Measurements from ENCODE around the gene ELAPOR1.
A peak's percentile ranks its signal among the peaks of the same experiment; 100 is the strongest.

ELAPOR1 gene

DNA sequence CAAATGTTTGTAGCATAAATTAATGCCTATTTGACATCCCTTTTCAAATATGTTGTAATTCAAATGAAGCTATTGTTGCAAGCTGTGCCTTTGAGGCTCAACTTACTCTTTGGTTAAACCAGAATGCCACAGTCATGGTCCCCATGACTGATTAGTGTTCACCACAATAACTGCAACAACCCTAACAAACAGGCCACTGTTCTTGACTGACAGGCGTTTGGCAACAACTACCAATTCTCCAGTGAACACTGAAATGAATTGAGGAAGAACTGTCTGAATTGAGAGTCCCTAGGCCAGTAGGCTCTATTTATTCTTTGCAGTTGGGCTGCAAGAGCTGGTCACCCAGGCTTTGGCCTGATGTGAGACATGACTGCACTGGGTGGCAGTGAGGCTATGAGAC, 30.0 kb upstream of the ELAPOR1 start:
- Histone ChIP-seq H3K79me2 (ENCODE audit: low read length) (no peaks in the 10 kb centered on the region), H3F3A (ENCODE audit: insufficient read depth, low read length) (no peaks in the 10 kb centered on the region), H3K36me3 (replicated peaks; ENCODE audit: insufficient read depth, low read length) (no peaks in the 10 kb centered on the region), H3K4me2 (ENCODE audit: low read depth, low read length) (no peak overlapping the region), H3K9ac (ENCODE audit: low read length) (no peak overlapping the region), H2AFZ (ENCODE audit: low read length) (no peak overlapping the region), H4K20me1 (ENCODE audit: insufficient read depth, low read length) (no peaks in the 10 kb centered on the region), H3K27ac (ENCODE audit: low read length) (no peak overlapping the region), H3K9me2 (replicated peaks; ENCODE audit: insufficient read depth, low read length) (no peaks in the 10 kb centered on the region), H3K4me1 (ENCODE audit: low read length) (no peaks in the 10 kb centered on the region), H3K4me3 (ENCODE audit: low read length) (no peak overlapping the region), H3K9me3 (replicated peaks; ENCODE audit: insufficient read depth, low read length) (no peaks in the 10 kb centered on the region), H3K27me3 (replicated peaks; ENCODE audit: insufficient read depth, low read length) (no peaks in the 10 kb centered on the region)
- TF ChIP-seq EZH2phosphoT487 (IDR thresholded peaks at IDR 0.05; ENCODE audit: low read length) (no peak), EZH2 (optimal IDR thresholded peaks at IDR 0.05; ENCODE audit: low read depth, low read length) (no peak)
- TF ChIP-seq, protein P1, sequence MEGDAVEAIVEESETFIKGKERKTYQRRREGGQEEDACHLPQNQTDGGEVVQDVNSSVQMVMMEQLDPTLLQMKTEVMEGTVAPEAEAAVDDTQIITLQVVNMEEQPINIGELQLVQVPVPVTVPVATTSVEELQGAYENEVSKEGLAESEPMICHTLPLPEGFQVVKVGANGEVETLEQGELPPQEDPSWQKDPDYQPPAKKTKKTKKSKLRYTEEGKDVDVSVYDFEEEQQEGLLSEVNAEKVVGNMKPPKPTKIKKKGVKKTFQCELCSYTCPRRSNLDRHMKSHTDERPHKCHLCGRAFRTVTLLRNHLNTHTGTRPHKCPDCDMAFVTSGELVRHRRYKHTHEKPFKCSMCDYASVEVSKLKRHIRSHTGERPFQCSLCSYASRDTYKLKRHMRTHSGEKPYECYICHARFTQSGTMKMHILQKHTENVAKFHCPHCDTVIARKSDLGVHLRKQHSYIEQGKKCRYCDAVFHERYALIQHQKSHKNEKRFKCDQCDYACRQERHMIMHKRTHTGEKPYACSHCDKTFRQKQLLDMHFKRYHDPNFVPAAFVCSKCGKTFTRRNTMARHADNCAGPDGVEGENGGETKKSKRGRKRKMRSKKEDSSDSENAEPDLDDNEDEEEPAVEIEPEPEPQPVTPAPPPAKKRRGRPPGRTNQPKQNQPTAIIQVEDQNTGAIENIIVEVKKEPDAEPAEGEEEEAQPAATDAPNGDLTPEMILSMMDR (IDR thresholded peaks at IDR 0.05; ENCODE audit: low read length) = no peak
- DNase-seq = no peak

DNA sequence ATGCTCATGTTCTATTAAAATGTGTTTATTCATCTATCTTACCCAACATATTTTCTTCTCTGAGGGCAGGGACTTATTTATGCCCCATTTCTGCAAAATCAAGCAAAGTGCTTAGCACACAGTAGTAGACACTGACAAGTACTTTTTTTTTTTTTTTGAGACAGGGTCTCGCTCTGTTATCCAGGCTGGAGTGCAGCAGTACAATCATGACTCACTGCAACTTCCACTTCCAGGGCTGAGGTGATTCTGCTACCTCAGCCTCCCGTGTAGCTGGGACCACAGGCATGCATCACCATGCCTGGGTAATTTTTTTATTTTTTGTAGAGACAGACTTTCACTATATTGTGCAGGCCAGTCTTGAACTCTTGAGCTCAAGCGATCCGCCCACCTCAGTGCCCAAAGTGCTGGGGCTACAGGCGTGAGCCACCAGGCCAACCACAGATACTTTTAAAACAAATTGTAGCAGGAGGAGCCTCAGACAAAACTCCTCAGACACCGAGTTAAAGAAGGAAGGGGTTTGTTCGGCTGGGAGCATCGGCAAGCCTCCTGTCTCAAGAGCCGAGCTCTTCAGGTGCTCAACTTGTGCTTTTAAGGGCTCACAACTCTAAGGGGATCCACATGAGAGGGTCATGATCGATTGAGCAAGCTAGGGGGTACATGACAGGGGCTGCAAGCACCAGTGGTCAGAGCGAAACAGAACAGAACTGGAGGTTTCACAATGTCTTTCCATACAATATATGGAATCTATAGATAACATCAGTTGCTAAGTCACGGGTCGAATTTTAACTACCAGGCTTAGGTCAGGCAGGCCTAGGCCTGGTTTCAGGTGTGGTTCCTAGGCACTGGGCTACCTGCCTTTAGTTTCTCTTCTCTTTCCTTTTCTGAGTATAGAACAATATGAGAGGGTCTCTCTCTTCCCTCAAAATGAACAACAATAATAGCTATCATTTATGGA, 29.1 kb upstream of the ELAPOR1 start:
- Histone ChIP-seq H3K9ac (ENCODE audit: low read length) (no peak overlapping the region), H3K4me3 (ENCODE audit: low read length) (no peak overlapping the region), H3K9me3 (replicated peaks; ENCODE audit: insufficient read depth, low read length) (no peaks in the 10 kb centered on the region), H4K20me1 (ENCODE audit: insufficient read depth, low read length) (no peaks in the 10 kb centered on the region), H3K79me2 (ENCODE audit: low read length) (no peaks in the 10 kb centered on the region; the same call in 1 of the 2 replicates), H3K36me3 (replicated peaks; ENCODE audit: insufficient read depth, low read length) (no peaks in the 10 kb centered on the region), H3K4me1 (ENCODE audit: low read length) (no peaks in the 10 kb centered on the region), H3F3A (ENCODE audit: insufficient read depth, low read length) (peaks cover 5% of the 10 kb centered on the region; the same call in 1 of the 2 replicates), H3K27me3 (replicated peaks; ENCODE audit: insufficient read depth, low read length) (no peaks in the 10 kb centered on the region), H3K9me2 (replicated peaks; ENCODE audit: insufficient read depth, low read length) (no peaks in the 10 kb centered on the region), H3K27ac (ENCODE audit: low read length) (no peak overlapping the region), H2AFZ (ENCODE audit: low read length) (no peak overlapping the region), H3K4me2 (ENCODE audit: low read depth, low read length) (no peak overlapping the region)
- DNase-seq = no peak
- no peak for TF ChIP-seq EZH2 (optimal IDR thresholded peaks at IDR 0.05; ENCODE audit: low read depth, low read length)
- no peak for TF ChIP-seq EZH2phosphoT487 (IDR thresholded peaks at IDR 0.05; ENCODE audit: low read length)
- TF ChIP-seq, protein P1 (IDR thresholded peaks at IDR 0.05; ENCODE audit: low read length) = no peak

DNA sequence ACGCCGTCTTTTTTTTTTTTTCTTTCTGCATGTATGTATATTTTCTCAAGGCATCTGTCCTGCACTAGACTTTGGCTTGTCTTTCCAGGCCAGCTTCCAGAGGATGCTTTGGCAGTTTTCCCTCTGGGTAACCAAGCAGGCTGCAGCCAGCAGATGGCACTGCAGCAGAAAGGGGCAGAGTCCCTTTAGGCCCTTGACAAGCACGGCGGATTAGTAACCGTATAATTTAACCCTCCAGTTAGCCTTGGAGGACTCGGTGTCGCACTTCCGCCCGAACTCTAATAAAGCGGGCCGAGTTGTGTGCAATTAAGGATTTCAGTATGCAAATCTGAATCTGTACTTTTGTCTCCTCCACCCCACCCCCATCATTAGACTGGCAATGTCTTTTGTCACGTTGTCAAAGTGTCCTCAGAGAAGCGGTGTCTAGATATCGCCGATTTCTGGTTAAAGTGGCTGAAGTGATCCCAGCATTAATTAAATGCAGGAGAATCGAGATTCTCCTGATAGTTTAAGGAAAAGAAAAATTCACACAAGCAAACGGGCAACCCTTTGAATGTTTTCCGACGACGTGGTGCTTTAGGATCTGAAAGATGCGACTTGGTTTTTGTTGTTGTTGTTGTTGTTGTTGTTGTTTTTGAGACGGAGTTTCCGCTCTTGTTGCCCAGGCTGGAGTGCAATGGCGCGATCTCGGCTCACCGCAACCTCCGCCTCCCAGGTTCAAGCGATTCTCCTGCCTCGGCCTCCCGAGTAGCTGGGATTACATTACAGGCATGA, 24.5 kb upstream of the ELAPOR1 start:
- H3K9ac ChIP-seq (ENCODE audit: low read length) = peak overlapping the region; percentile 79
- peak overlapping the region; percentile 89 for H2AFZ ChIP-seq (ENCODE audit: low read length)
- H3K4me3 ChIP-seq (ENCODE audit: low read length) = peak overlapping the region; percentile 90

More for the DNA sequence above, 24.5 kb upstream of the ELAPOR1 start:
- peak; percentile 74 for DNase-seq
- no peaks in the 10 kb centered on the region for H3K27me3 ChIP-seq (replicated peaks; ENCODE audit: insufficient read depth, low read length)
- no peaks in the 10 kb centered on the region for H4K20me1 ChIP-seq (ENCODE audit: insufficient read depth, low read length)
- H3F3A ChIP-seq (ENCODE audit: insufficient read depth, low read length) = peaks cover 11% of the 10 kb centered on the region
- H3K9me2 ChIP-seq (replicated peaks; ENCODE audit: insufficient read depth, low read length) = no peaks in the 10 kb centered on the region
- H3K79me2 ChIP-seq (ENCODE audit: low read length) = peaks cover 22% of the 10 kb centered on the region
- H3K9me3 ChIP-seq (replicated peaks; ENCODE audit: insufficient read depth, low read length) = no peaks in the 10 kb centered on the region
- H3K4me2 ChIP-seq (ENCODE audit: low read depth, low read length) = peak overlapping the region; percentile 87
- H3K27ac ChIP-seq (ENCODE audit: low read length) = peak overlapping the region; percentile 95; the same call in 1 of the 2 replicates
- H3K36me3 ChIP-seq (replicated peaks; ENCODE audit: insufficient read depth, low read length) = no peaks in the 10 kb centered on the region
- TF ChIP-seq, protein P1 (IDR thresholded peaks at IDR 0.05; ENCODE audit: low read length) = peak; percentile 70
- no peak for TF ChIP-seq EZH2 (optimal IDR thresholded peaks at IDR 0.05; ENCODE audit: low read depth, low read length)
- TF ChIP-seq EZH2phosphoT487 (IDR thresholded peaks at IDR 0.05; ENCODE audit: low read length) = no peak
- H3K4me1 ChIP-seq (ENCODE audit: low read length) = 0 out of 2 replicates have a peak, but pooled peaks cover 6% of the 10 kb centered on the region
